Adipose tissue (tissue), 3 donors: ENCODE measurements around the gene LIN7B. TPM values are rescaled to one million over a fixed set of nuclear protein-coding genes. Genes with fewer than 3 reads are reported as not detected.
"Not testable (repeated sequence)": the region's sequence is repeated elsewhere in the genome, so short reads cannot be mapped to it uniquely, and the experiment has no call there.

Experiments
- H3K27ac ChIP-seq: one replicate; pipeline ENCODE4 v1.5.1; 2013; ENCODE audit warnings: low read depth, low read length
- WGBS, 3 donors: extraction: QIAGEN DNeasy Blood & Tissue Kit; methylation state at CpG; one replicate each; pipeline ENCODE4 v1.1.7; 2013; 5-methylcytosine and 5-hydroxymethylcytosine counted together
- polyA plus RNA-seq, 3 donors: library from polyadenylated mRNA; stranded (reverse); fragments of 200-250 nt; gene quantifications; one replicate each; pipeline ENCODE4 v1.2.3, GENCODE V29; 2013
- donor health status: healthy with polysubstance abuse.
- donor health status: Bipolar disorder and iron deficiency.
- donor health status: healthy.

LIN7B gene
- polyA plus RNA-seq, 3 donors: 4.3 to 12.9 (median 6.6) TPM

GRCh38 chr19:49130325-49130724 is 16.2 kb downstream of the LIN7B start:
- no peak overlapping the region for H3K27ac ChIP-seq
- WGBS, 3 donors: 92 to 97% (median 94%) methylated on average over 24 of the region's 24 CpGs

- H3K27ac ChIP-seq: no peak overlapping the region
- WGBS, 3 donors: 28 to 33% (median 32%) methylated on average over 46 to 49 of the region's 49 CpGs
These were observed 18.9 kb downstream of the LIN7B start for GRCh38 chr19:49132974-49133609.

- H3K27ac ChIP-seq: no peak overlapping the region
These were observed 19.7 kb downstream of the LIN7B start for GRCh38 chr19:49133621-49134454.

DNA sequence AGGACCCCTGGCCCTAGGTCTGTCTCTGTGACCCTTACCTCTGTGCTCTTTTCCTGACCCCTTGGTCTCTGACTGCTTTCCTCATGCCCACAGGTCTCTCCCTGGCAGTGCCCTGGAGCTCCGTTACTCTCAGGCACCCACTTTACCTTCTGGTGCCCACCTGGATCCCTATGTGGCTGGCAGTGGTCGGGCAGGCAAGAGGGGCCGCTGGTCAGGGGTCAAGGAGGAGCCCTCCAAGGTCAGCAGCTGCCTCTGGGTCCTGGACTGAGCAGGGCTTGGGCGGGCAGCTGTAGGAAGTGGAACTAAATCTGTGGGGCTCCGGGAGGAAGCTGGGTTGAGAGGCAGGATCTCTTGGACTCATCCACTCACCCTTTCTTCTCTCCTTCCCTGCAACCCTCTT is 21.5 kb downstream of the LIN7B start:
- WGBS, 3 donors: 89 to 94% (median 89%) methylated on average over 5 of the region's 5 CpGs
- H3K27ac ChIP-seq: no peak overlapping the region

More at GRCh38 chr19:49133621-49134454, 19.7 kb downstream of the LIN7B start:
- 26 to 45% (median 43%) methylated on average over 39 to 42 of the region's 42 CpGs for WGBS, 3 donors

DNA sequence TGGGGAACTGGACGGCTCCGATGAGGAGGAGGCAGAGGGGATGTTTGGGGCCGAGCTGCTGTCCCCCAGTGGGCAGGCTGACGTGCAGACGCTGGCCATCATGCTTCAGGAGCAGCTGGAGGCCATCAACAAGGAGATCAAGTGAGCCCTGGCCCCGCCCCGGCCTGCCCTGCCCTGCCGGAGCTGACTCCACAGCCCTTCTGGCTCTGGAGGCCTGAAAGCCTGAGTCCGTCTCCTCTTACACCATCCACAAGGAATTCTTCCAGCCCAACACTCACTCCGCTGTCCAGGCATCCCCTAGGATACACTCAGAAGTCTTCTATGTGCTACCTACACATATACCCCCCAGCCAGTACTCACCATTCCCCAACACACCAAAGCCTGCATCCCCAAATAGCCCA is 22.6 kb downstream of the LIN7B start:
- WGBS, 3 donors: 66 to 84% (median 72%) methylated on average over 10 of the region's 10 CpGs

DNA sequence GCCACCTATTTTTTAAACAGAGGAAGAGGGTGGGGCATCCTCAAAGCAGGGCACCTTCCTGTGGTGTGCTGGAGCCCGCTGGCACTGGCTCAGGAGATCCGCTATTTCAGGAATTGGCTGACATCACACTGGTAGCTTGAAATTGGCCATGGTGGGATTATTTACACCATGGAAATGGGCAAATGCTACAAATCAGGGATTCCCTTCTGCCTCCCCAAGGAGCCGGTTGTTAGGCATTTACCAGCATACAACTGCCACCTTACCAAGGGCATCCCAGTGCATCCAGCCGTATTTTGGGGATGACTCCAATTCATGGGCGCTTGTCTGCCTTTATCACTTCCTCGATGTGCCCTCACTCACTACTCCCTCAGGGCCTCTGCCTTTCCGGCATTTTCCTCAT is 26.8 kb downstream of the LIN7B start:
- WGBS, 3 donors: 75 to 86% (median 85%) methylated on average over 7 of the region's 7 CpGs
- H3K27ac ChIP-seq: no peak overlapping the region

More for the DNA sequence above, 22.6 kb downstream of the LIN7B start:
- no peak overlapping the region for H3K27ac ChIP-seq

GRCh38 chr19:49141352-49141751 is 27.2 kb downstream of the LIN7B start:
- H3K27ac ChIP-seq: no peak overlapping the region
- WGBS, 3 donors: 80 to 84% (median 80%) methylated on average over 6 of the region's 6 CpGs

DNA sequence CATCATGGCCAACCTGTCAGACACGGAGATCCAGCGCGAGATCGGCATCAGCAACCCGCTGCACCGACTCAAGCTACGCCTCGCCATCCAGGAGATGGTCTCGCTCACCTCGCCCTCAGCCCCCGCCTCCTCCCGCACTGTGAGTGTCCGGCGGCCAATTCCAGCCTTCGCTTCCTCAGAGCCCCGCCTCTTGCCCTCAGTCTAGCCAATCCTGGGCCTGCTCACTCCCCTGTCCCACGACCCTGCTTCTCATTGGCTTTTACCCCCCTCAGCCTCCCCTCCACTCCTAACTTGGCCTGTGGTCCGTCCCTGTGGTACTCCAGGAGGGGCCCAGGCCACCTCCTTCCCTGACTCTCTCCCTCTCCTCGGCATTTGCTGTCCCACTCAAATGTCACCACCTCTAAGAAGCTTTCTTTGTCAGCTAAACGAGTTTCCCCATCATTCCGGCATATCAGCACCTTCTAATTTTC is 28.7 kb downstream of the LIN7B start:
- no peak overlapping the region for H3K27ac ChIP-seq
- WGBS, 3 donors: 3 to 7% (median 4%) methylated on average over 20 to 21 of the region's 21 CpGs

DNA sequence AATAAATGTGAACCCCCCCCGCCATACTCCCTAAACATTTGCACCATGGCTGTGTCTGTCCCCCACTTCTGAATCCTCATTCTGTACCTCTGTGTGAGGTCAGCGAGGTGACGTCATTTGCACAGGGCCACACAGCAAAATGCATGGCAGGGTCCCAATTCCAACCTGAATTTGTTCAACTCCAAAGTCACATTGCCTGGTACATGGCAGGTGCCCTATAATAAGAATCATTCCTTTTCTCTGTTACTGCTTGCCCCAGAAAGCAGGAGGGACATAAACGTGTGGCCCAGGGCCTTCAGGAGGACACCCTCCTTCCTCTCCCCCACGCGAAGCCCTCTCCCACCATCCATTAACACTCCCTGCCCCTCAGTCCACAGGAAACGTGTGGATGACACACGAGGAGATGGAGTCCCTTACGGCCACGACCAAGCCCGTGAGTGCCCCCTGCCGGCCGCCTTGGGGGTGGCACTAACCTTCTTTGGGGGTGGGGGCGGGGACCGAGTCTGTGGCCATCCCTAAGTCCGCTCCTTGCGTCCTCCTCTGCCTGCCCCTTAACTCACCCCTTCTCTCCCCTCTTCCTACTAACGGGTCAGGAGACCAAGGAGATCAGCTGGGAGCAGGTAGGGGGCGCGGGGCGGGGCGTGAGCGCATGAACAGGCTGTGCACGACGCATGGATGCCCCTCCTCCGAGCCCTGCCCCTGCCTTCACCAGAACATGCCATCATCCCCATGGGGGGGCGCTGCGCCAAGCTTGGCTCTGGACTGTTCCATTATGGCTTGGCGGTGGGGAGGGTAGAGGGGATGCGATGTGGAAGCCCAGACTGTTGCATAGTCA is 31.6 kb downstream of the LIN7B start:
- WGBS, 3 donors: 8 to 10% (median 9%) methylated on average over 25 to 30 of the region's 30 CpGs
- no peak overlapping the region for H3K27ac ChIP-seq

DNA sequence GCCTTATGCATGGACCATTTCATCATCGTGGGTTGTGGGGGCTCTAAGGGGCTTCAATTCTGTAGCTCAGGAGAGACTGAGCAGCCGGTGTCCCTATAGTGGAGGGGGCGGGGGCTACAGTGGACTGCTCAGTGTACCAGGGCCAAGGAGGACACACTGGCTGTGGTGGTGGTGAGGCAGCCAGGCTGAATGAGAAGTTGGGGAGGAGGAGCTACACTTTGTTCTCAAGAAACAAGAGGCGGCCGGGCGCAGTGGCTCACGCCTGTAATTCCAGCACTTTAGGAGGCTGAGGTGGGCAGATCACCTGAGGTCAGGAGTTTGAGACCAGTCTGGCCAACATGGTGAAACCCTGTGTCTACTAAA is 32.2 kb downstream of the LIN7B start:
- H3K27ac ChIP-seq: not testable (repeated sequence)
- WGBS, 3 donors: 33 to 47% (median 40%) methylated on average over 7 of the region's 7 CpGs

- 66 to 74% (median 70%) methylated on average over 11 of the region's 11 CpGs for WGBS, 3 donors
- H3K27ac ChIP-seq: no peak overlapping the region
These were observed 34.0 kb downstream of the LIN7B start for GRCh38 chr19:49148044-49148682.

DNA sequence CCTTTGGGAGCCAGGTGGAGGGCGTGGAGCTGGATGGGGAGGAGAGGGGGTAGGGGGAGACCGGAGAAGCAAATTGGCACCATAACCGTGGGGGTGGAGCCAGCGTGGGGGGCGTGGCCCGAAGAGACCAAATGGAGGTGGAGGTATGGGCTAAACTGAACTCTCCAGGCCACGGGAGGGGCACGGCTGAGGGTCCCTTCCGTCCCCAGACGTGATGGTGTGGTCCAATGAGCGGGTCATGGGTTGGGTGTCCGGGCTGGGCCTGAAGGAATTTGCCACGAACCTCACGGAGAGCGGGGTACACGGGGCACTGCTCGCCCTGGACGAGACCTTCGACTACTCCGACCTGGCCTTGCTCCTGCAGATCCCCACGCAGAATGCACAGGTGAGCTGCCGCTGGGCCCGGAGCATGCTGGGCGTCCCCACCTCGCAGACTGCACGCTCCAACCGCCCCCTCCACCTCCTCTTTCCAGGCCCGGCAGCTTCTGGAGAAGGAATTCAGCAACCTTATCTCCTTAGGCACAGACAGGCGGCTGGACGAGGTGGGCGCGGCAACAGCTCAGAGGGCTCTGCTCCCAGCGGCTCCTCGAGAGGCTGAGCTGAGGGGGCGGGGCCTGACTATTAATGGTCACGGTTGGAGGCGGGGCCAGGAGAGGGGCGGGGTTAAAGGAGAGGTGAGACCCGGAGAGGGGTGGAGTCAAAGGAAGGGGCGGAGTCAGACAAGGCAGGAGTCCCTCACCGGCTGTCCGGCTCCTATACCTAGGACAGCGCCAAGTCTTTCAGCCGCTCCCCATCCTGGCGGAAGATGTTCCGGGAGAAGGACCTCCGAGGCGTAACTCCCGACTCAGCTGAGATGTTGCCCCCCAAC is 34.8 kb downstream of the LIN7B start:
- WGBS, 3 donors: 3 to 4% (median 3%) methylated on average over 46 to 49 of the region's 49 CpGs
- H3K27ac ChIP-seq: no peak overlapping the region

DNA sequence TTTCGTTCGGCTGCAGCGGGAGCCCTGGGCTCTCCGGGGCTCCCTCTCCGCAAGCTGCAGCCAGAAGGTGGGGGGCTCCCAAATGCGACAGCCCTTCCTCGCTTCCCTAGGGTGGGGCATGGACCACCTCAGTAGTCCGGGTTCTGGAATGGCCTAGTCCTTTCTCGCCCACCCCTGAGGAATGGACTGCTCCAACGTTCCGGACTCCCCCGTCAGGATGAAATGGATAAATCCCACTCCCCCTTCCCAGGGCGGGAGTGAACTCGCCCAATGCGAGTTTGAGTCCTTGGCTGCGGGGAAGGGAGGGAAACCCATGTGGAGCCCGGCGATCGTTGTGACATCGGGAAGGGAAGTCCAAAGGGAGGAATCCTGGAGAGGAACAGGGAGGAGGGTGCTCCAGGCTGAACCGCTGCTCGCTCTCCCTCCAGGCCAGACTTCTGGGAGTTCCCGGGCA is 35.5 kb downstream of the LIN7B start:
- H3K27ac ChIP-seq: no peak overlapping the region
- 0 to 1% (median 0%) methylated on average over 23 of the region's 23 CpGs for WGBS, 3 donors

DNA sequence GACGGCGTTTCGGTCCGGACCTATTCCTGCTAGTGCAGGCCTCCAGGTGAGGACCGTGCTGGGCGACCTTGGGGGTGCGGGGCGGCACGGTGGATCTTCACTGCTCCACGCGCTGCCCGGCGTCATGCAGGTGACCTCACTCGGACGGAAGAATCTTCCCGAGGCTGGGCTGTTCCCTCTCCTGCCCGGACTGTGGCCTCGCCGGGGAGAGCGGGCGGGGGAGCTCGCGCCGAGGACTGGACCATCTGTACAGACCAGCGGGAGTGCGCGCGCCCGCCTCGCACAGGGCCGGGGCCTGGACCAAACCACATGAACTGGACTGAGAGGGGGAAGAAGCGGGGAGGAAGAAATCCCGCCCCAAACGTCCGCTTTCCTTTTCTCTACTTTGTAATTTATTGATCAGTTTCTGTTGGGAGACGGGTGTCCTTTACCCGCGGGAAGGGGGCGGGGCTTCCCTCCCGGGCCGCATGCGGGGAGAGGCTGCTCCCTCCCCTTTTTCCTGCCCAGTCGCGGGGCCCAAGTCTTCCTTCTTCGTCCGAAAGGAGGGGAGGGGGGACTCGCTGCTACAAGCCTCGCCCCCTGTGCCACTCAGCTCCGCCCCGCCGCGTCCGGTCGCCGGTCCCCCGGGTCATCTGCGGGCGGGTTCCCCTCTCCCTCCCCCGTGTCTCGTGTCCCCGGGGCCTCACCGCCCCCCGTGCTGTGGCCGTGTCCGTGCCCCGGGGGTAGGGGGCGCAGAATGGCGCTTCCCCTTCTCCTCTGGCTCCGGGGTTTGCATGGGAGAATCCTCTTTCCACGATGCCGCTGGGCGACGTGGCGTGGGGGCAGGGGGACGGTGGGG is 36.2 kb downstream of the LIN7B start:
- no peak overlapping the region for H3K27ac ChIP-seq
- WGBS, 3 donors: 0 to 1% (median 0%) methylated on average over 63 to 73 of the region's 75 CpGs

- 6 to 10% (median 8%) methylated on average over 15 to 16 of the region's 16 CpGs for WGBS, 3 donors
- no peak overlapping the region for H3K27ac ChIP-seq
These were observed 36.7 kb downstream of the LIN7B start for GRCh38 chr19:49150944-49151243.

DNA sequence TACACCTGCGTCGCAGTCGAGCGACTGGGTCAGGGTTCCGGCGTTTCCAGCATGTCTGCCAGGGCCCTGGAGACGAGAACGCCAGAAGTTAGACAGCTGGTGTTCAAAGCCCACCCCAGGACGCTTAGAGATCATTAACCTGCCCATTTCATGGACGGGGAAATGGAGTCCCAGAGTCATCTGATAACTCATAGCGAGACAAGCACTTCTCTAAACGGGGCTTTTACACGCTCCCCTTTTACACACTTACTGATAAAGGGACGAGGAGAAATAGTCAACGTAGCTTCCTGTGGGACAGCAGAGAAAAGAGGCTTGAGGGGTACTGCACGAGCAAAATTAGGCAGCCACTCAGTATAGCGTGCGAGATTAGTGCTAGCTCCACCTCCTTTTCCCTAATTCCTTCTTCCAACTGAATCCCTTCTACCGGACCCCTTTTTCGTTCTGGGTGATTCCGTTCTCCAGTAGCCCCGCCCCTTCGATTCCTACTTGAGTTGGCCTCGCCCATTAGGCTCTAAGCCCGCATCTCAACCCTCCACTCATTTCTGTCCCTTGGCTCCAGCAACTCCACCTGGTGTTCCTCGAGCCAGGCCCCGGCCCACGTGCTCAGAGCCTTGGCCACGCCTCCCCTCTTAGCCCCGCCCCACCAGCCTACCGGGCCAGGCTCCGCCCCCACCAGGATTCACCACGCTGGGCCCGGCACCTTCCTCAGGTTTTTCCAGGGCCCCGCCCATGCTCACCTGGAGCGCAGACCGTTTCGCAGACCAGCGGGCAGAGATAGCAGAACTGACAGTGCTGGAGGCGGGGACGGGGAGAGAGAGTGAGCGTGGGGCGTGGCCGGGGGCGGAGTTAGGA is 37.3 kb downstream of the LIN7B start:
- no peak overlapping the region for H3K27ac ChIP-seq
- 9% methylated on average over 45 of the region's 45 CpGs for WGBS, 3 donors
